Measurements from ENCODE around the gene HIGD2A.

The HIGD2A gene

GRCh38 chr5:176415952-176416924, 27.7 kb downstream of the HIGD2A start, which contains the start of gene CLTB:
Gene CLTB, minus strand, starts transcription at chr5:176416539. Its CDS starts 176 bp downstream, at chr5:176416363.
- DNase-seq (ENCODE audit: low read depth), result peak; percentile 67

- DNase-seq (ENCODE audit: low read depth), result no peak
These were observed 28.4 kb downstream of the HIGD2A start for GRCh38 chr5:176416965-176417364.

- DNase-seq (ENCODE audit: low read depth), result peak; percentile 91
These were observed 29.7 kb downstream of the HIGD2A start for GRCh38 chr5:176418251-176418650.

GRCh38 chr5:176420086-176420485, 31.5 kb downstream of the HIGD2A start:
- DNase-seq (ENCODE audit: low read depth), result no peak

GRCh38 chr5:176420972-176421544, 32.5 kb downstream of the HIGD2A start:
- DNase-seq (ENCODE audit: low read depth), result no peak

GRCh38 chr5:176424181-176424580, 35.6 kb downstream of the HIGD2A start:
- no peak for DNase-seq (ENCODE audit: low read depth)

- no peak for DNase-seq (ENCODE audit: low read depth)
These were observed 36.6 kb downstream of the HIGD2A start for GRCh38 chr5:176425138-176425537.

- no peak for DNase-seq (ENCODE audit: low read depth)
These were observed 37.2 kb downstream of the HIGD2A start for GRCh38 chr5:176425791-176426190.

GRCh38 chr5:176426876-176427275, 38.3 kb downstream of the HIGD2A start:
- no peak for DNase-seq (ENCODE audit: low read depth)

- no peak for DNase-seq (ENCODE audit: low read depth)
These were observed 39.4 kb downstream of the HIGD2A start for GRCh38 chr5:176427971-176428370.

- no peak for DNase-seq (ENCODE audit: low read depth)
These were observed 41.4 kb downstream of the HIGD2A start for GRCh38 chr5:176429972-176430371.

GRCh38 chr5:176432707-176433106, 44.2 kb downstream of the HIGD2A start:
- no peak for DNase-seq (ENCODE audit: low read depth)

GRCh38 chr5:176436656-176437055, 48.1 kb downstream of the HIGD2A start:
- DNase-seq (ENCODE audit: low read depth), result peak; percentile 49

- DNase-seq (ENCODE audit: low read depth), result peak; percentile 89
These were observed 50.6 kb downstream of the HIGD2A start for GRCh38 chr5:176438959-176439757.

Measured in amniotic epithelial cell (primary cell).